Kidney (tissue), 14 donors: Measurements from ENCODE around the gene NELFB. TPM values are rescaled to one million over a fixed set of nuclear protein-coding genes. Genes with fewer than 3 reads are reported as not detected.

Experiments
- DNase-seq, 5 donors: peaks; one replicate each; pipeline ENCODE4 v3.0.0-alpha.2; 2013 to 2020
- FAIRE-seq: peaks from 2 replicates; lab custom pipeline; 2012; peaks lifted over from hg19 to GRCh38; lab: Jason Lieb, UNC
- H3K27ac ChIP-seq, 2 donors: one replicate each; pipeline ENCODE4 v1.7.0; 2013; ENCODE audit warnings: low read depth in 2 of 2, low read length in 2 of 2, inconsistent platforms in 1 of 2
- H3K27me3 ChIP-seq: one replicate; pipeline ENCODE4 v1.7.1; 2013; ENCODE audit warnings: low read length, inconsistent platforms; ENCODE audit not compliant: control insufficient read depth, insufficient read depth
- H3K36me3 ChIP-seq, 3 donors: one replicate each; pipeline versions ENCODE4 v1.7.0 to v1.7.1; 2013; ENCODE audit warnings: low read length in 3 of 3, control low read depth in 1 of 3, inconsistent platforms in 1 of 3; ENCODE audit not compliant: insufficient read depth in 3 of 3, control insufficient read depth in 2 of 3
- H3K4me1 ChIP-seq, 3 donors: one replicate each; pipeline versions ENCODE4 v1.7.0 to v1.7.1; 2013; ENCODE audit warnings: low read length in 3 of 3, inconsistent platforms in 1 of 3, low read depth in 1 of 3; ENCODE audit not compliant: control insufficient read depth in 2 of 3, insufficient read depth in 2 of 3
- H3K4me3 ChIP-seq, 3 donors: one replicate each; pipeline versions ENCODE4 v1.7.0 to v1.8.1; 2013; ENCODE audit warnings: low read length in 3 of 3, control low read depth in 1 of 3, inconsistent platforms in 1 of 3
- H3K9ac ChIP-seq, 3 donors: one replicate each; pipeline versions ENCODE4 v1.7.0 to v1.7.1; 2013; ENCODE audit warnings: low read length in 3 of 3, control low read depth in 1 of 3, inconsistent platforms in 1 of 3
- H3K9me3 ChIP-seq, 3 donors: one replicate each; pipeline versions ENCODE4 v1.7.0 to v1.7.1; 2013; ENCODE audit warnings: low read length in 3 of 3, control low read depth in 1 of 3, inconsistent platforms in 1 of 3; ENCODE audit not compliant: control insufficient read depth in 2 of 3, insufficient read depth in 1 of 3
- intact Hi-C: fragments of 100-400 bp; cut with DNase I; formaldehyde crosslinking; loops from one replicate; pipeline ENCODE4 v1.11.1; 2022
- polyA plus RNA-seq: library from polyadenylated mRNA; stranded (reverse); fragments of 350-450 nt; fragmentation: Illumina TruSeq; extraction: RNeasy Lipid Tissue Mini Kit (QIAGEN cat#74804); gene quantifications from one replicate; pipeline ENCODE4 v1.2.3, GENCODE V29; 2014; ENCODE audit warnings: low read depth, low replicate concordance; ENCODE audit not compliant: insufficient read depth
- total RNA-seq: library from RNA; stranded (reverse); fragmentation: NEBNext Ultra II Directional; extraction: Animal tissue kit (Norgen Biotek cat#: 25700); gene quantifications from one replicate; pipeline ENCODE4 v1.2.1, GENCODE V29; 2021
- TF ChIP-seq, protein P1 (sequence below): IDR thresholded peaks from 3 replicates; pipeline ENCODE4 v1.5.1; 2012; ENCODE audit warnings: mild to moderate bottlenecking, moderate library complexity, borderline replicate concordance; ENCODE audit not compliant: insufficient read depth; ENCODE audit errors: extremely low read depth
- donor health status: control.
- donor health status: control.
- donor health status: control.
- donor health status: control.
- donor health status: control.
- donor health status: DM: yes; HTN: yes; CAD: no.
- donor health status: Normal renal cell carcinoma (clear cell type).

NELFB gene
- total and polyA plus RNA-seq, 2 donors from 2014 or later: 43.8 to 57.3 TPM

DNA sequence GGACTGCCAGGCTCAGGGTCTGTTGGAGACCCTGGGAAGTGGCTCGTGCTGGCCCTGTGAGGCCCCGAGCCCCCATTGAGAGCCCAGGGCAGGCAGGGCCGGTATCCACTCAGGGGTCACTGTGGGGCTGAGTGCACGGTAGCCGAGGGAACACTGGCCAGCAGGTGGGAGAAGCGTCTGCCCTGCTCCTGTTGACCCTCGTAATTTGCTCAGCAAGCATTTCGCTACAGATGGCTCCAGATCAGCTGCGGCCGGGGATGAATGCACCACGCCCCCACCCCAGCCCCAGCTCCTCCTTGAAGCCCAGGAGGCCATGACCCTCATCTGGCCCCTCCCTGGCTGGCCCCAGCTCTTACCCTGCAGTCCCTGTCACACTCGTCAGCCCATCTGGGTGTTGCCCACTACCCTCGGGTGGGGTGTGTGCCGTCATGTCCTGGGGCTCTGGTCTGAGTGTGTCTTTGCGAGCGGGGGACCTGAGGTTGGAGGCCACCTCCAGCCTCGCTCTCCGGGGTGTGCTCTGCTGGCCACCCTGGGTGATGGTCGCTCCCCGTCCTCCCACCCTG lies 53.0 kb downstream of the NELFB start:
- FAIRE-seq (no peak), DNase-seq (peak in 4 of 5 donors; percentile 42 to 77 (median 61))
- intact Hi-C loops: no loop called here
- TF ChIP-seq, protein P1, sequence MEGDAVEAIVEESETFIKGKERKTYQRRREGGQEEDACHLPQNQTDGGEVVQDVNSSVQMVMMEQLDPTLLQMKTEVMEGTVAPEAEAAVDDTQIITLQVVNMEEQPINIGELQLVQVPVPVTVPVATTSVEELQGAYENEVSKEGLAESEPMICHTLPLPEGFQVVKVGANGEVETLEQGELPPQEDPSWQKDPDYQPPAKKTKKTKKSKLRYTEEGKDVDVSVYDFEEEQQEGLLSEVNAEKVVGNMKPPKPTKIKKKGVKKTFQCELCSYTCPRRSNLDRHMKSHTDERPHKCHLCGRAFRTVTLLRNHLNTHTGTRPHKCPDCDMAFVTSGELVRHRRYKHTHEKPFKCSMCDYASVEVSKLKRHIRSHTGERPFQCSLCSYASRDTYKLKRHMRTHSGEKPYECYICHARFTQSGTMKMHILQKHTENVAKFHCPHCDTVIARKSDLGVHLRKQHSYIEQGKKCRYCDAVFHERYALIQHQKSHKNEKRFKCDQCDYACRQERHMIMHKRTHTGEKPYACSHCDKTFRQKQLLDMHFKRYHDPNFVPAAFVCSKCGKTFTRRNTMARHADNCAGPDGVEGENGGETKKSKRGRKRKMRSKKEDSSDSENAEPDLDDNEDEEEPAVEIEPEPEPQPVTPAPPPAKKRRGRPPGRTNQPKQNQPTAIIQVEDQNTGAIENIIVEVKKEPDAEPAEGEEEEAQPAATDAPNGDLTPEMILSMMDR: no peak
- no peak overlapping the region for H3K9ac ChIP-seq
- no peaks in the 10 kb centered on the region for H3K27me3 ChIP-seq
- H3K4me3 ChIP-seq: no peak overlapping the region
- no peaks in the 10 kb centered on the region for H3K36me3 ChIP-seq
- H3K4me1 ChIP-seq: peaks cover 0 to 18% (median 11%) of the 10 kb centered on the region in 3 donors
- no peak overlapping the region for H3K27ac ChIP-seq
- no peaks in the 10 kb centered on the region for H3K9me3 ChIP-seq

- DNase-seq (peak in 2 of 5 donors; percentile 56 to 70), FAIRE-seq (no peak)
- H3K4me1 ChIP-seq: peaks cover 0 to 17% (median 11%) of the 10 kb centered on the region in 3 donors
- no peaks in the 10 kb centered on the region for H3K9me3 ChIP-seq
- no peak overlapping the region for H3K9ac ChIP-seq
- TF ChIP-seq, protein P1: no peak
- intact Hi-C loops: no loop called here
- no peaks in the 10 kb centered on the region for H3K36me3 ChIP-seq
- no peak overlapping the region for H3K4me3 ChIP-seq
- no peaks in the 10 kb centered on the region for H3K27me3 ChIP-seq
- H3K27ac ChIP-seq: no peak overlapping the region
These were observed 54.5 kb downstream of the NELFB start for GRCh38 chr9:137309368-137310188.

DNA sequence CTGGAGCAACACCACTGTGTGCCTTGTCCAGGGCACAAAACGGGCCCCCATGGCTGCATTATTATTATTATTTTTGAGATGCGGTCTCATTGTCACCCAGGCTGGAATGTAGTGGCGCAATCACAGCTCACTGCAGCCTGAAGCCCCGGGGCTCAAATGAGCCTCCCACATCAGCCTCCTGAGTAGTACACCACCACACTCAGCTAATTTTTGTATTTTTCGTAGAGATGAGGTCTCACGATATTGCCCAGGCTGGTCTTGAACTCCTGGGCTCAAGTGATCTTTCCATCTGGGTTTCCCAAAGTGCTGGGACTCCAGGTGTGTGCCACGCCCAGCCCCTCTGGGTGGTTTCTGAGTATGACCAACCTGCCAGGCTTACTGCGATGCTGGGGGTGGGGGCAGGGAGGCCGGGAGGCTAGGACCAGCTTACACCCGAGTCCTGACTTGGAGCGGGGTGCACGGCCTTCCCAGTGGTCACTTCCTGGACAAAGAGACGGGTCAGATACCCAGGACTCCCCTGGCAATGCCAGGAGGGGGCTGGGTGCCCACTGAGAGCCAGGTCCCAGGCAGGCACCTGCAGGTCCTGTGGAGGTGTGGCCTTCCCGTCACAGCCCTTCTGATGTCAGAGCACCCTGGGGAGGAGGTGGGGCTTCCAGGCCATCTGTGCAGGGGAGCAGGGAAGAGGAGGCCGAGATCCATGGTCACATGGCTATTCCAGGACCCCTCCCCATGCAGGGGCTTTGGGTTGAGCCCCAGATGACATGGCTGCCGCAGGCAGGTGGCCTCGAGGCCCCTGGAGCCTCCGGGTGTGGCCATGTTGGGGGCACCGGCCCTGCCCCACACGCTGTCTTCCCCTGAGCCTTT lies 55.3 kb downstream of the NELFB start:
- Histone ChIP-seq H3K4me3 (no peak overlapping the region), H3K4me1 (peaks cover 0 to 15% (median 8%) of the 10 kb centered on the region in 3 donors), H3K36me3 (no peaks in the 10 kb centered on the region), H3K27me3 (no peaks in the 10 kb centered on the region), H3K9ac (no peak overlapping the region), H3K9me3 (no peaks in the 10 kb centered on the region), H3K27ac (no peak overlapping the region)
- DNase-seq: peak in 2 of 5 donors; percentile 65 to 83
- intact Hi-C loops: no loop called here
- TF ChIP-seq, protein P1: no peak
- no peak for FAIRE-seq
